ENCODE measurements around the gene KNSTRN.

KNSTRN gene, protein sequence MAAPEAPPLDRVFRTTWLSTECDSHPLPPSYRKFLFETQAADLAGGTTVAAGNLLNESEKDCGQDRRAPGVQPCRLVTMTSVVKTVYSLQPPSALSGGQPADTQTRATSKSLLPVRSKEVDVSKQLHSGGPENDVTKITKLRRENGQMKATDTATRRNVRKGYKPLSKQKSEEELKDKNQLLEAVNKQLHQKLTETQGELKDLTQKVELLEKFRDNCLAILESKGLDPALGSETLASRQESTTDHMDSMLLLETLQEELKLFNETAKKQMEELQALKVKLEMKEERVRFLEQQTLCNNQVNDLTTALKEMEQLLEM

DNA sequence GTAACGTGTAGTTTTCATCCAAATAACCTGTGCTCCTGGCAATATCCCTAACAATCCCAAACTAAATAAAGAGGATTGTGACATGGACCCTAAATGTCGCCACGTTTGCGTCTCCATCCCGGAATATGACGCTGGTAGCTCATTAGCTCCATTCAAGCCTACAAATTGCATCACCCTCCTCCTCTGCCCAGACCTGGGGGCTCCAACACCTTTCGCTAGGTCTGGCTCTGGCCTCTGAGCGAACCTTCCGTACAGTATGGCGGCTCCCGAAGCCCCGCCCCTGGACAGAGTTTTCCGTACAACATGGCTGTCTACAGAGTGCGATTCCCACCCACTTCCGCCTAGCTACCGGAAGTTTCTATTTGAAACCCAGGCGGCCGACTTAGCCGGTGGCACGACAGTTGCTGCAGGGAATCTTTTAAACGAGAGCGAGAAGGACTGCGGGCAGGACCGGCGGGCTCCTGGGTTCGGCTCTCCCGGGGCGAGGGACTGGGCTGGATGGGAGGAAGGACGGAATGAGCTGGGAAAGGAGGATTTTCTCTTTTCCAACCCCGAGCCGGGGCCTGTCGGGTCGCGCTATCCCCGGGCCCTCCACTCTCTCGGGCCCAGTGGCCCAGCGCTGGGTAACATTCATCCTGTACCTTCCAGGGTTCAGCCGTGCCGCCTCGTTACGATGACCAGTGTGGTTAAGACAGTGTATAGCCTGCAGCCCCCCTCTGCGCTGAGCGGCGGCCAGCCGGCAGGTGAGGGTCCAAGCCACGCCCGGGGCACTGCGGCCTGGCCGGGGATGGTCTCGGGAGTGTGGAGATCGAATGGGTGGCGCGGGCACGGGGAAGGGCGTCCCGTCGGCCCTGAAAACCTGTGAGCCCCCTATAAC, at the start of gene KNSTRN:
Gene KNSTRN, plus strand, starts transcription at position 142 of the 877 bp plus-strand sequence. Its CDS starts 115 bp downstream, at position 257.
- peaks cover 33% of the 10 kb centered on the region for H3K36me3 ChIP-seq (ENCODE audit: insufficient read depth, low read depth, low read length)
- H3K27ac ChIP-seq (ENCODE audit: low read length) = no peak within 1 kb of the TSS
- H3K4me1 ChIP-seq (ENCODE audit: insufficient read depth, low read length) = 0 out of 2 replicates have a peak, but pooled peaks cover 6% of the 10 kb centered on the region
- peak within 1 kb of the TSS; percentile 89 for H3K9ac ChIP-seq (ENCODE audit: low read depth, low read length)
- H3K4me3 ChIP-seq (ENCODE audit: low read length) = peak within 1 kb of the TSS; percentile 92
- H3K9me3 ChIP-seq (ENCODE audit: insufficient read depth, low read depth, low read length) = peaks cover 3% of the 10 kb centered on the region; the same call in 1 of the 2 replicates
- no peaks in the 10 kb centered on the region for H3K27me3 ChIP-seq (ENCODE audit: insufficient read depth, low read length)

DNA sequence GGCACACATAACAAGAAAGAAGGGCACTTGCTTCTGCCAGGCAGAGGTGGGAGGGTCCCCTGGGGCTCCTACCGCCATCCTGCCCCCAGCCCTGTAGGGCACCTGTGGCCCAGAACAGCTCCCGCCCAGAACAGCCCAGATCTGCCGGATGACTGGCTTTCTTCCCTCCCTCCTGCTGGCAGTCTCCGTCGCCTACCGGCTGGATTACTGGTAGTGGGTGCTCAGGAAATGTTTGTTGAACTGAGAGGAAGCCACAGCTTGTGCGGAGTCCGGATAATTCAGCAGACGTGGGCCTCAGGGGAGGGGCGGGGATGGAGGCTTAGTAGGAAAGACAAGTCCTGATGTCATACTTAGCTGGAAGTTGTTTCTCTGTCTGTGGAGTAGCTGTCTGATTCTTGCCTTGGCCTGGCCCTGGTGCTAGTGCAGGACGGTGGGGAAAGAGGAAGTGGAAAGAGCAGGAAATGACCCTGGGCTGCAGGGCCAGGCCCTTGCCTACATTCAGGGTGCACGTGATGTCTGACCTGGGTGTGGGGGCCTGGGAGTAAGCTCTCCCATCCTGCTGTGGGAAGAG, 48.5 kb upstream of the KNSTRN start:
- Histone ChIP-seq H3K4me1 (ENCODE audit: insufficient read depth, low read length) (peaks cover 12% of the 10 kb centered on the region), H3K27me3 (ENCODE audit: insufficient read depth, low read length) (peaks cover 9% of the 10 kb centered on the region; the same call in 1 of the 2 replicates), H3K9me3 (ENCODE audit: insufficient read depth, low read depth, low read length) (no peaks in the 10 kb centered on the region), H3K27ac (ENCODE audit: low read length) (no peak overlapping the region), H3K36me3 (ENCODE audit: insufficient read depth, low read depth, low read length) (no peaks in the 10 kb centered on the region; the same call in 1 of the 2 replicates), H3K4me3 (ENCODE audit: low read length) (no peak overlapping the region), H3K9ac (ENCODE audit: low read depth, low read length) (no peak overlapping the region)

DNA sequence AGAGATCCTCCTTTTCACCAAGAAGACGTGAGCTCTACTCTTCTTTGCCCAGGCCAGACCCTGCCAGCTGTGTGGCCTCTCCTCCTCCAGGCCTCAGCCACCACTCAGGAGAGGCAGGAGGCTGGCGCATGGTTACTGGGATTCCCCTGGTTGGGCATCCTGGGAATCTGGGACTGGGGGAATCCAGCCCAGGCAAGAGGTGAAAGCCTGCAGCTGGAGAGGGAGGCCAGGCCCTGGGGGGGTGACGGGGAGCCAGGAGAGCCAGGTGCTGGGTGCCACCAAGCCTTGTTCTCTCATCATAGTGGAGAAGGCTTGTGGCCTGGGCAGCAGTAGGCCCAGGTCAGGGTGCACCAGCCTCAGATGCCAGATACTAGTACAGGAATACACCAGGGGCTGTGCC, 48.0 kb upstream of the KNSTRN start:
- no peaks in the 10 kb centered on the region; the same call in 1 of the 2 replicates for H3K36me3 ChIP-seq (ENCODE audit: insufficient read depth, low read depth, low read length)
- H3K27ac ChIP-seq (ENCODE audit: low read length) = no peak overlapping the region
- no peak overlapping the region for H3K9ac ChIP-seq (ENCODE audit: low read depth, low read length)
- peaks cover 8% of the 10 kb centered on the region; the same call in 1 of the 2 replicates for H3K4me1 ChIP-seq (ENCODE audit: insufficient read depth, low read length)
- H3K9me3 ChIP-seq (ENCODE audit: insufficient read depth, low read depth, low read length) = no peaks in the 10 kb centered on the region
- H3K4me3 ChIP-seq (ENCODE audit: low read length) = no peak overlapping the region
- peaks cover 9% of the 10 kb centered on the region; the same call in 1 of the 2 replicates for H3K27me3 ChIP-seq (ENCODE audit: insufficient read depth, low read length)

DNA sequence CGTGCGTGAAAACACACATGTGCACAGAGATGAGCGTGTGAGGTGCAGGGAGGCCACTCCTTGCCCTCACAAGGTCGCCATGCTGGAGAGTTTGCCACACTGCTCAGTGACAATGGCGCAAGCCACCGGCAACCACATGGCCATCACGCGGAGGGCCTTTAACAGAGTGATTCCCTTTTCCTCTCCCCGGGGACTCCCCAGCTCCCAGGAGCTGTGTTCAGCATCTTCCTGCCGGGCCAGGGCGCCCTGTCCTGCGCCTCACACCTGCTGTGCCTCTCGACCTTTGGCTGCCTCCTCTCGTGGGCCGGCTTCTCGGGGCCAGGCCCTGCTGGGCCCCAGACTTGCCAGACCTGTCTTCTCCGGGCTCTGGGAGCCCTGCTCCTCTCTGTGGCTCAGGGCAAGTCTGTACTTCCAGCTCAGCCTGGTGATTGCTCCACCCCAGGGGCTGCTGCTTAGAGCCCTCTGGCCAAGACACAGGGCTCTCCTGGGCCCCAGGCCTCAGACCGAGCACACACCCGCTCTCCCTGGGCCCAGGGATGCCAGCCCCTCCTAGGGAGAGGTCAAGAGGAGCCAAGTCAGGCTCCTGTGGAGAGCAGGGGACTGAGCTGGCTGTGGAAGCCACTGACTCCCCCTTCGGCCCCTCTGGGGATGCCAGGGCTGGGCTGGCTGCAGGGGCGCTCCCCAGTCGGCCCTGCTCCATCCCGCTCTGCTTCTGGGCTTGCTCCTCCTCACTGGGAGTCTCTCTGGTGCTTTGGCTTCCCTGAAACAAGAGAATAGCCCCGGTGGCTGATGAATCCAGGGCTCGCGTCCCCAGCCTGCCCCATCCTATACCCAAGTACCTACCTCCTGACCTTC, 47.4 kb upstream of the KNSTRN start:
- Histone ChIP-seq H3K27ac (ENCODE audit: low read length) (no peak overlapping the region), H3K9me3 (ENCODE audit: insufficient read depth, low read depth, low read length) (no peaks in the 10 kb centered on the region), H3K4me3 (ENCODE audit: low read length) (no peak overlapping the region), H3K4me1 (ENCODE audit: insufficient read depth, low read length) (peaks cover 7% of the 10 kb centered on the region; the same call in 1 of the 2 replicates), H3K36me3 (ENCODE audit: insufficient read depth, low read depth, low read length) (no peaks in the 10 kb centered on the region), H3K9ac (ENCODE audit: low read depth, low read length) (no peak overlapping the region), H3K27me3 (ENCODE audit: insufficient read depth, low read length) (peaks cover 9% of the 10 kb centered on the region; the same call in 1 of the 2 replicates)

DNA sequence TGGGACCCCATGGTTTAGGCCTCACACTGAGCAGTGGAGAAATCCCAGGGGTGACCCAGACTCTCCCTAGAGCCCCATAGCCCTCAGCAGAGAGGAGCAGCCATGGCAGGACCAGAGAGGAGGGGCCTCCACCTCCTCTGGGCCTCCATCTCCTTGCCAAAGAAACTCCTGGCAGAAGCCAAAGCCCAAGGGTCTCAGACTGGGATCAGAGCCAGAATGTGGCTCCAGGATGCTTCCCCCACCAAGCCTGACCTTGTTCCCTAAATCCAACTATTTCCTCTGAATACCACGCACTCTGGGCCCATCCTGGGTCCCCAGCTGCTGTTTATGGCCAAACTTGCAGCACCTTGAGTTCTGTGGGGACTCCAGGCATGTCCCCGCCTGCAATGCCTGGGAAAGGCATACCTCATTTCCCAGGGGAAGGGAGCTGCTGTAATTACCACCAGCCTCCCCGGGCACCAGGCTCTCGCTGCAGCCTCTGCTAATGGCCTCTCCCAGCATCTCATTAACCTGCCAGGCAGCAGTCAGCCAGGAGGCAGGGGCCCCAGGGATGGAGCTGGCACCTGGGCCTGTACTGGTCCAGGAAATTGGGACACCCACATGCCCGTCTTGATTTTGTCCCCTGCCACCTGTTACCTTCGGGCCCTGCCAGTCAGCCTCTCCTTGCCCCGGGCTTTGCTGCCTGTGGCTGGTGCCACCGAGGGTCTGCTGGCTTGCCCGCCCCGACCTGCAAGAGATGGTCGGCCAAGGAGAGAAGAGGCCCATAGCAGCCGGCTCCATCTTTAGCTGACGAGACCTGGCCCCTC, 46.4 kb upstream of the KNSTRN start:
- H3K9me3 ChIP-seq (ENCODE audit: insufficient read depth, low read depth, low read length) = no peaks in the 10 kb centered on the region
- no peaks in the 10 kb centered on the region for H3K36me3 ChIP-seq (ENCODE audit: insufficient read depth, low read depth, low read length)
- no peak overlapping the region for H3K27ac ChIP-seq (ENCODE audit: low read length)
- H3K9ac ChIP-seq (ENCODE audit: low read depth, low read length) = no peak overlapping the region
- H3K27me3 ChIP-seq (ENCODE audit: insufficient read depth, low read length) = peaks cover 9% of the 10 kb centered on the region; the same call in 1 of the 2 replicates
- H3K4me3 ChIP-seq (ENCODE audit: low read length) = no peak overlapping the region
- H3K4me1 ChIP-seq (ENCODE audit: insufficient read depth, low read length) = peaks cover 10% of the 10 kb centered on the region; the same call in 1 of the 2 replicates

DNA sequence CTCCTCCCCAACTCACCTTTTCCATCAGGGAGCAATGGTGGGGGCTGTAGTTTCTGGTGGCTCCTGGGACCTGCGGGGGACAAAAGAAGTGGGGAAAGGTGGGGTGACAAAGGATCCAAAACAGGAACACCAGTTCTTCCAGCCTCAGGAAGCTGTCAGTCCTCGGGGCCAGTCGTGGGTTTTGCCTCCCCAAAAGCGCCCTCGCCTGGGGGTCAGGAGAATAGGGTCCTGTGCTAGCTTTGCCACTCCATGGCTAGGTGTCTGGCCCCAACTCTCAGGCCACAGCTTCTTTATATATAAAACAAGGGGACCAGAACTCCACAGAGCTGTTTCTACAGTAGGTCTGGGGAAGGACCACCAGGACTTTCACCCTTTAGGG, 45.8 kb upstream of the KNSTRN start:
- no peak overlapping the region for H3K4me3 ChIP-seq (ENCODE audit: low read length)
- H3K9ac ChIP-seq (ENCODE audit: low read depth, low read length) = no peak overlapping the region
- H3K27me3 ChIP-seq (ENCODE audit: insufficient read depth, low read length) = peaks cover 9% of the 10 kb centered on the region; the same call in 1 of the 2 replicates
- no peaks in the 10 kb centered on the region for H3K36me3 ChIP-seq (ENCODE audit: insufficient read depth, low read depth, low read length)
- no peaks in the 10 kb centered on the region for H3K9me3 ChIP-seq (ENCODE audit: insufficient read depth, low read depth, low read length)
- no peak overlapping the region for H3K27ac ChIP-seq (ENCODE audit: low read length)
- peaks cover 10% of the 10 kb centered on the region; the same call in 1 of the 2 replicates for H3K4me1 ChIP-seq (ENCODE audit: insufficient read depth, low read length)

DNA sequence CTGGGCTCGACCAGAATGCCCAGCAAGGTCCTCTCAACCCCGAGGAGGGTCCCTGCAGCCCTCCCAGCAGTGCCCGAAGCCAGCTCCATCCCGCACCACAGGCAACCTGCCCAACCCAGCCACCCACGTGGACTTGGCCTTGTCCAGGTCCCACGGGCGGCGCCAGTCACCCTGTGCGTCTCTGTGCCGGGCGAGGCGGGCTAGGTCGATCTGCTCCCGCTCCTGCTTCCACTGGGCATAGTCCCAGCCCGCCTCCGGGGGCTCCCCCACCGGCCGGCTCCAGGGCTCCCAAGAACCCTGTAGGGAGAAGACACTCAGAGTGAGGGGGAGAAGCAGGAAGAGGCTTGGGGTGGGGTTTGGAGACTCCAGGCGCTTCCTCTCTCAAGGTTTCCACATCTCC, 44.9 kb upstream of the KNSTRN start:
- H3K27me3 ChIP-seq (ENCODE audit: insufficient read depth, low read length) = peaks cover 9% of the 10 kb centered on the region; the same call in 1 of the 2 replicates
- H3K36me3 ChIP-seq (ENCODE audit: insufficient read depth, low read depth, low read length) = no peaks in the 10 kb centered on the region
- no peak overlapping the region for H3K9ac ChIP-seq (ENCODE audit: low read depth, low read length)
- no peaks in the 10 kb centered on the region for H3K9me3 ChIP-seq (ENCODE audit: insufficient read depth, low read depth, low read length)
- H3K27ac ChIP-seq (ENCODE audit: low read length) = no peak overlapping the region
- H3K4me1 ChIP-seq (ENCODE audit: insufficient read depth, low read length) = peaks cover 10% of the 10 kb centered on the region; the same call in 1 of the 2 replicates
- H3K4me3 ChIP-seq (ENCODE audit: low read length) = no peak overlapping the region

DNA sequence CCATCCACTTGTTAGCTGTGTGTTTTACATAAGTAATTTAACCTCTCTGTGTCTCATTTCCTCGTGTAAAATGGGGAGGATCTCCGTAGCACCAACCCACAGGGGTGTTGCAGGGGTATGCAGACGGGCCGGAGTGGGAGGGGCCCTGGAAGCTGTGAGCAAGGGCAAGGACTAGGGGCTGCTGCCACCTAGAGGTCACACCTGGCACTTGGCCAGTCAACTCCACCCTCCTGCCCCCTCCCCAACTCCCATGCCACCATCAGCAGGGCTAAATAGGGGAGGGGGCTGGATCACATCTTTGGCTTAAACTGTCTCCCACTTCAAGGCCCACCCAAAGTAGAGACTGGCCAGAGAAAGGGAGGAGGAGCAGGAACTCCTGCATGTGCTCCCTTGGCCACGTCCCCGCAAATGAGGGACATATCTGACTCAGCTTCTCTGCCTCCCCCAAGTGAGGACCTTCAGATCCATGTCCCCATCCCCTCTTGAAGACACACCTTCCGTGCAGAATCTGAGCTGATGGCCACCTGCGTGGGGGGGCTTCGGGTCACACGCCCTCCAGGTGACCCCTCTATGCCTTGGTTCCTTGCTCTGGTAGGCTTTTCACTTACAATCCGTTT, 44.4 kb upstream of the KNSTRN start:
- Histone ChIP-seq H3K4me3 (ENCODE audit: low read length) (no peak overlapping the region), H3K36me3 (ENCODE audit: insufficient read depth, low read depth, low read length) (no peaks in the 10 kb centered on the region), H3K9ac (ENCODE audit: low read depth, low read length) (no peak overlapping the region), H3K27me3 (ENCODE audit: insufficient read depth, low read length) (peaks cover 9% of the 10 kb centered on the region; the same call in 1 of the 2 replicates), H3K4me1 (ENCODE audit: insufficient read depth, low read length) (peaks cover 10% of the 10 kb centered on the region; the same call in 1 of the 2 replicates), H3K27ac (ENCODE audit: low read length) (no peak overlapping the region), H3K9me3 (ENCODE audit: insufficient read depth, low read depth, low read length) (no peaks in the 10 kb centered on the region)

DNA sequence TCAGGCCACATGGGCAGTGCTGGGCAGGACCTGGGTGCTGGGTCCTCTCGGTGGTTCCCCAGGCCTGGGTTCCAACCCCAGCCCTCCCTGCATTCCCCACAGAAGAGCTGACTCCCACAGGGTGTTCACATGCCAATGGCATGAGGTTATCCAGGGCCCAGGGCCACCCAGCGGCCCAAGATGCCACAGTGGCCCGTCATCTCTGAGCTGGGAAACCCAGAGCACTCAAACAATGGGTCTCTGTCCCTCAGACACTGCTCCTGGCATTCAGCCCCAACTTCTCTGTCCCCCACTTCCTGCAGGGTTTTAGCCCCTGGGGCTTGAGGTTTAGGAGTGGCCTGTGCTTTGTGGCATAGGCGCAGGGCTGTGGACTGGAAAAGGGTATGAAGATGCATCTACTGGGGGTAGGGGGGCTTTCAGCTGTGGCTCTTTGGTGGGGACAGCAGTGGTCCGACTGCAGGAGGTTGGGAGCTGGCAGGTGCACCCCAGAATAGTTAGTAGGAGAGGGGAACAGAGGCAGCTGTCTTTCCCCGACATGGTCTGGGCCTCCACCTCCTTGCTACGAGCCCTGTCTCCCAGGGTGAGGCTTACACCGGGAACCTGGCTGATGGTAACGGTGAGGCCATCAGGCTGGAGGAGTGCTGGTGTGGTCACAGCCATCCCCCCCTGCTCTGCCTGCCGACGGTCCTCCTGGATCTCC, 43.5 kb upstream of the KNSTRN start:
- no peak overlapping the region for H3K4me3 ChIP-seq (ENCODE audit: low read length)
- H3K9me3 ChIP-seq (ENCODE audit: insufficient read depth, low read depth, low read length) = no peaks in the 10 kb centered on the region
- H3K27me3 ChIP-seq (ENCODE audit: insufficient read depth, low read length) = peaks cover 9% of the 10 kb centered on the region; the same call in 1 of the 2 replicates
- H3K9ac ChIP-seq (ENCODE audit: low read depth, low read length) = no peak overlapping the region
- H3K36me3 ChIP-seq (ENCODE audit: insufficient read depth, low read depth, low read length) = no peaks in the 10 kb centered on the region
- H3K27ac ChIP-seq (ENCODE audit: low read length) = no peak overlapping the region
- H3K4me1 ChIP-seq (ENCODE audit: insufficient read depth, low read length) = peaks cover 7% of the 10 kb centered on the region; the same call in 1 of the 2 replicates

All from iPS-20b (cell line).